ENCODE measurements around the gene FAM118A.
"Not testable (repeated sequence)": the region's sequence is repeated elsewhere in the genome, so short reads cannot be mapped to it uniquely, and the experiment has no call there.

The FAM118A gene

GRCh38 chr22:45332001-45332400 lies 22.3 kb downstream of the FAM118A start:
- DNase-seq: no peak

- no peak for DNase-seq
These were observed 24.3 kb downstream of the FAM118A start for GRCh38 chr22:45334068-45334467.

GRCh38 chr22:45334528-45334927 lies 24.8 kb downstream of the FAM118A start:
- no peak for DNase-seq

- no peak for DNase-seq
These were observed 25.5 kb downstream of the FAM118A start for GRCh38 chr22:45335021-45335818.

GRCh38 chr22:45335854-45336522 lies 26.3 kb downstream of the FAM118A start:
- DNase-seq: no peak

- DNase-seq: no peak
These were observed 27.3 kb downstream of the FAM118A start for GRCh38 chr22:45336971-45337431.

- no peak for DNase-seq
These were observed 27.8 kb downstream of the FAM118A start for GRCh38 chr22:45337536-45337935.

GRCh38 chr22:45338795-45339194 lies 29.1 kb downstream of the FAM118A start:
- no peak for DNase-seq

- DNase-seq: no peak
These were observed 30.6 kb downstream of the FAM118A start for GRCh38 chr22:45340323-45340722.

- peak in 1 of 2 donors; percentile 37 for DNase-seq
These were observed 31.8 kb downstream of the FAM118A start for GRCh38 chr22:45341498-45341897.

GRCh38 chr22:45343143-45343542 lies 33.4 kb downstream of the FAM118A start:
- DNase-seq: no peak

GRCh38 chr22:45344334-45344733 lies 34.6 kb downstream of the FAM118A start:
- DNase-seq: no peak

GRCh38 chr22:45349916-45350315 lies 40.2 kb downstream of the FAM118A start:
- no peak for DNase-seq

GRCh38 chr22:45351956-45352355 lies 42.2 kb downstream of the FAM118A start:
- DNase-seq: no peak

- DNase-seq: not testable (repeated sequence)
These were observed 43.0 kb downstream of the FAM118A start for GRCh38 chr22:45352757-45353156.

GRCh38 chr22:45353786-45354185 lies 44.1 kb downstream of the FAM118A start:
- no peak for DNase-seq

- DNase-seq: no peak
These were observed 47.8 kb downstream of the FAM118A start for GRCh38 chr22:45357490-45357889.

- no peak for DNase-seq
These were observed 48.4 kb downstream of the FAM118A start for GRCh38 chr22:45358127-45358526.

GRCh38 chr22:45359627-45360026 lies 49.9 kb downstream of the FAM118A start:
- no peak for DNase-seq

GRCh38 chr22:45366713-45367112 lies 57.0 kb downstream of the FAM118A start:
- no peak for DNase-seq

GRCh38 chr22:45373592-45373991 lies 63.9 kb downstream of the FAM118A start:
- DNase-seq: not testable (repeated sequence)

GRCh38 chr22:45376009-45376408 lies 66.3 kb downstream of the FAM118A start:
- DNase-seq: no peak

- no peak for DNase-seq
These were observed 67.0 kb downstream of the FAM118A start for GRCh38 chr22:45376703-45377102.

- no peak for DNase-seq
These were observed 71.6 kb downstream of the FAM118A start for GRCh38 chr22:45381348-45381747.
